ENCODE results near the gene VWCE.

The VWCE gene

GRCh38 chr11:61283613-61284012, 11.5 kb downstream of the VWCE start:
- no peak overlapping the region for H3K4me3 ChIP-seq (ENCODE audit: low read length)
- peaks cover 3% of the 10 kb centered on the region for H3K36me3 ChIP-seq (ENCODE audit: insufficient read depth, low read length)
- no peaks in the 10 kb centered on the region for H3K27me3 ChIP-seq (ENCODE audit: insufficient read depth, low read length)
- no peak overlapping the region for H2AFZ ChIP-seq (ENCODE audit: low read depth, low read length)
- no peaks in the 10 kb centered on the region for H3K4me1 ChIP-seq (ENCODE audit: insufficient read depth, low read length)
- no peaks in the 10 kb centered on the region for H3K9me3 ChIP-seq (ENCODE audit: low read length)

DNA sequence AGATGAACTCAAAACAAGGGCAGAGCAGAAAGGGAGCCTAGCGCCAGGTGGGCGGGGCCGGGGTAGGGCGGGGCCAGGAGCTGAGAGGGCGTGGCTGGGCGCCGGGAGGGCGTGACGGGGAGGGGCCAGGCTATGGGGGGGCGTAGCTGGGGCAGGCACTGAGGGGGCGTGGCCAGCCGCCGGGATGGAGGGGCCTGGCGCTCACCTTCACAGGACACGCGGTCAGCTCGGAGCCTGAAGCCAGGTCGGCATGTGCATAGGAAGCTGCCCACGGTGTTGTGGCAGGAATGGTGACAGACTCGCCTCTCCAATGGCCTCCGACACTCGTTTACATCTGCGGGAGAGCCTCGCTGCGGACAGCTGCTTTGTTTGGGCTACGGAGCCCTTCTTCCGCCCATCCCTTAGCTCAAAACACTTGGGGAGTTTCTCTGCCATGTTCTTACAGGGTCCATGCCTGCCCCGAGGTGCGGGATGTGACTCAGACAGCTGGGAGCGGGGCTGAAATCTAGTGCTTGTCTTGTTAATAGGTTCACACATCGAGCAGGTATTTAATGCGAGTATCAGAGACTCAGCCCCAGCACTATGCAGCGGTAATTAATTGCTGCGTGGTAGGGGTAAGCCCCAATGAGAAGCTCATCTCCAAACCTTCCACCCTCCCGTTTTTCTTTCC, 13.4 kb downstream of the VWCE start:
- Histone ChIP-seq H3K36me3 (ENCODE audit: insufficient read depth, low read length) (peaks cover 3% of the 10 kb centered on the region), H3K4me1 (ENCODE audit: insufficient read depth, low read length) (no peaks in the 10 kb centered on the region), H3K9me3 (ENCODE audit: low read length) (no peaks in the 10 kb centered on the region), H3K27me3 (ENCODE audit: insufficient read depth, low read length) (no peaks in the 10 kb centered on the region), H2AFZ (ENCODE audit: low read depth, low read length) (no peak overlapping the region), H3K4me3 (ENCODE audit: low read length) (no peak overlapping the region)

DNA sequence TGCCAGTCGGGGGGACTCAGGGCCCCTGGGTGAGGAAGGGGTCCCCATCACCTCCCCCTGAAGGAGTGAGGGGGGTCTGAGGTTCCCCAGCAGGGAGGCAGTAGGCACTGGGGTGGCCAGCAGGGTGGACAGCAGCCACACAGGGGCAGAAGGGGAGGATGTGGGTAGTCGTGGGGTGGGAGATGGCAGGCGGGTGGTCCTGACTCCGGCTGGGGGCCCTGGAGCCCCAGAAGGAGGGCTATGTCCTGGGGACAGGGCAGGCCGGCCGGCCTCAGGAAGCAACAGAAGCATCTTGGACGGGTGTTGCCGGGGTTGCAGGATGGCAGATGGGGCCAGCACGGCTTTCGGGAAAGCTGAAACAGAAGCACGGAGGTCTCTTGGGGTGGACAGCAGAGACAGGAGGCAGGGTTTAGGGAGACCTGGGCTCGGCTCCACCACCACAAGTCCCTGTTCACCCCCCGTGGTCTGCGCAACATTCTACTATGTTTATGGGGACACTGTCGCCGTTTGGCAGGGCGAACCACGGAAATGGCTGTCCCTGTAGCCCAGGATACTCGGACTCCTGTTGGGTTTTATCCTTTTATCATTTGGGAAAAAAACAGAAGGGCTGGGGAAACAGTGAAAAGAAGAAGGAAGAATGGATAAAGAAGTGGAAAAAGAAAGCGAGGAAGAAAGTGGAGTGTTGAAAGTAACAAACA, 14.1 kb downstream of the VWCE start:
- no peak overlapping the region for H3K4me3 ChIP-seq (ENCODE audit: low read length)
- no peak overlapping the region for H2AFZ ChIP-seq (ENCODE audit: low read depth, low read length)
- no peaks in the 10 kb centered on the region for H3K9me3 ChIP-seq (ENCODE audit: low read length)
- H3K36me3 ChIP-seq (ENCODE audit: insufficient read depth, low read length): peaks cover 3% of the 10 kb centered on the region
- no peaks in the 10 kb centered on the region for H3K4me1 ChIP-seq (ENCODE audit: insufficient read depth, low read length)
- H3K27me3 ChIP-seq (ENCODE audit: insufficient read depth, low read length): no peaks in the 10 kb centered on the region

DNA sequence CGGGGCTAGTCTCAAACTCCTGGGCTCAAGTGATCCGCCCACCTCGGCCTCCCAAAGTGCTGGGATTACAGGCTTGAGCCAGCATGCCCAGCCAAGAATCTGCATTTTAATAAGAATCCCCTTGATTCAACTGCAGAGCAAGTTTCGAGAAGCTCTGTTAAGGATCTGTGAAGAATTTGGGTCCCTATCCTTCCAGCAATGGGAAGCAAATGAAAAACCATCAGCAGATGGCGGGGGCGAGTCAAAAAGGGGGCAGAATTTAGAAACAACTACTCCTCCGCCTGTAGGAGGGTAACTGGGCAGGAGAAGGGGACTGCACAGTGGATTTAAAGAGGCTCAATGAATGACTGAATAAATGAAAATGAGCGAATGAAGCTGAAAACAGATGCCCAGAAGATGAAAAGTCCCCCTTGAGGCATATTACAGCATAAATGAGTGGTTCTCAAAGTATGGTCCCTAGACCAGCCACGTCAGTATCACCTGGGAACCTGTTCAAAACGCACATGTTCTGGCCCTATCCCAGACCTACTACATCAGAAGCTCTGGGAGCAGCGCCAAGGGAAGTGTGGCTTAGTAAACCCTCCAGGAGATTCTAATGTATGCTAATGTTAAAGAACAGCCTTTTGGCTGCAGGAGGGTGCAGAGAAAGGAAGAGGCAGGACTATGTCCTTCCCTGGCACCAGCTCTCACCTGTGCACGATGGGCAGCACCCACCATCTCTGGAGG, 15.0 kb downstream of the VWCE start:
- H3K9me3 ChIP-seq (ENCODE audit: low read length): no peaks in the 10 kb centered on the region
- no peak overlapping the region for H2AFZ ChIP-seq (ENCODE audit: low read depth, low read length)
- no peak overlapping the region for H3K4me3 ChIP-seq (ENCODE audit: low read length)
- H3K4me1 ChIP-seq (ENCODE audit: insufficient read depth, low read length): no peaks in the 10 kb centered on the region
- H3K27me3 ChIP-seq (ENCODE audit: insufficient read depth, low read length): no peaks in the 10 kb centered on the region
- no peaks in the 10 kb centered on the region for H3K36me3 ChIP-seq (ENCODE audit: insufficient read depth, low read length)

DNA sequence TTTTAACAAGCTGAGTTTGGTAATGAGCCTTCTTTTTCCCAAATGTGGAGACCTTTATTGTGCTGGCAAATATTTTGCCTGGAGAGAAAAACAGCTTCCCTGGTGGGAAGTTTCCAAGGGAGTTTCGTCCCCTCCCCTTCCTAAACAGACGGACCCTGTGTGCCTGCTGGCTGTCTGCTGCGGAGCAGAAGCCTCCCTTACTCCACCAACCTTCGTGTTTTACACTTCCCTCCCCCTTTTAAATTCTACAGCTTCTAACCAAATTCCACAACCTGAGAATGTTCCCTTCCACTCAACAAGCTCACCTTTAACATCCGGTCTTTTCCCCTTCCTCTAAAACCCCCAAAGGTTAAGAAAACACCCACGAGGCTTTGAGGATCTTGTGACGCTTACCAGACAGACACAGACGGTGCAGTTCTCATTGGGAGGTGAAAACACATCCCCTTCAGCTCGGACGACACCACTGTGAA, 17.1 kb downstream of the VWCE start:
- Histone ChIP-seq H3K36me3 (ENCODE audit: insufficient read depth, low read length) (no peaks in the 10 kb centered on the region), H3K9me3 (ENCODE audit: low read length) (no peaks in the 10 kb centered on the region), H3K4me1 (ENCODE audit: insufficient read depth, low read length) (no peaks in the 10 kb centered on the region), H3K27me3 (ENCODE audit: insufficient read depth, low read length) (no peaks in the 10 kb centered on the region), H2AFZ (ENCODE audit: low read depth, low read length) (no peak overlapping the region), H3K4me3 (ENCODE audit: low read length) (no peak overlapping the region)

GRCh38 chr11:61277186-61278000, 17.7 kb downstream of the VWCE start:
- Histone ChIP-seq H3K27me3 (ENCODE audit: insufficient read depth, low read length) (no peaks in the 10 kb centered on the region), H3K4me1 (ENCODE audit: insufficient read depth, low read length) (no peaks in the 10 kb centered on the region), H2AFZ (ENCODE audit: low read depth, low read length) (no peak overlapping the region), H3K36me3 (ENCODE audit: insufficient read depth, low read length) (no peaks in the 10 kb centered on the region), H3K9me3 (ENCODE audit: low read length) (no peaks in the 10 kb centered on the region), H3K4me3 (ENCODE audit: low read length) (no peak overlapping the region)

DNA sequence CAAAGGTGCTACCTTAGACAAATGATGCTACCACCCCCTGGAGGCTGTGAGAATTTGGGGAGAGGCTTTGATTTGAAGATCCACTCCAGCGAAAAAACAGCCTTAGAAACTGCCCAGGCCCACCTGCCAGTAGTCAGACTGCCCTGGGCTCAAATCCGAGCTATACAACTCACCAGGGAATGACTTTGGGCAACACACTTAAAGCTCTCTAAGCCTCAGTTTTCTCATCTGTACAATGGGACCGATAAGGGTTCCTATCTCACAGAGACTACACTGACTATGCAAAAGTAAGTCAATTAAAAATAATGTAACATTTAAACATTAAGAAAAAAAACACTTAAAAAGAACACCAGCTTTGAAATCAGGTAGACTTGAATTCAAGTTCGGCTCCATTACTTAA, 19.9 kb downstream of the VWCE start:
- H2AFZ ChIP-seq (ENCODE audit: low read depth, low read length): no peak overlapping the region
- no peaks in the 10 kb centered on the region for H3K9me3 ChIP-seq (ENCODE audit: low read length)
- no peak overlapping the region for H3K4me3 ChIP-seq (ENCODE audit: low read length)
- H3K4me1 ChIP-seq (ENCODE audit: insufficient read depth, low read length): no peaks in the 10 kb centered on the region
- H3K27me3 ChIP-seq (ENCODE audit: insufficient read depth, low read length): no peaks in the 10 kb centered on the region
- no peaks in the 10 kb centered on the region for H3K36me3 ChIP-seq (ENCODE audit: insufficient read depth, low read length)

DNA sequence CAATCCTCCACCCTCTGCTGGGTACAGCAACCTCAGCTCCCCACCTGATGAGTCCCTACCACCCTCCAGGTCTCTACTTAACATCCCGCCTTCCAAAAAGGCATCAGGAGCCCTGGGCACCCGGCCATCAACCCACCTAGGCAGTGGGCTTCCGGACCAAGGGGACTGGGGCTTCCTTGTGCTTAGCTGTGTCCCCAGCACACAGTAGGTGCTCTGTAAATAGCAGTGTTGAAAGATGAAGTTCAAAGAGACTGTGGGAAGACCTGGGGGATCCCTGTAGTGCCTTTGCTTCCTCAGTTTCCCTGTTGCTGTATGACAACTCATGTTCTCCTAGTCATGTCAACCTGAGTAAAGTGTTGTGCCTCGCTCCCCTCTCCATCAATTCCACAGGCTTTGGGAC, 21.0 kb downstream of the VWCE start:
- Histone ChIP-seq H3K36me3 (ENCODE audit: insufficient read depth, low read length) (no peaks in the 10 kb centered on the region), H2AFZ (ENCODE audit: low read depth, low read length) (no peak overlapping the region), H3K4me3 (ENCODE audit: low read length) (no peak overlapping the region), H3K27me3 (ENCODE audit: insufficient read depth, low read length) (no peaks in the 10 kb centered on the region), H3K4me1 (ENCODE audit: insufficient read depth, low read length) (no peaks in the 10 kb centered on the region), H3K9me3 (ENCODE audit: low read length) (no peaks in the 10 kb centered on the region)

- H3K27me3 ChIP-seq (ENCODE audit: insufficient read depth, low read length): no peaks in the 10 kb centered on the region
- no peak overlapping the region for H3K4me3 ChIP-seq (ENCODE audit: low read length)
- no peaks in the 10 kb centered on the region for H3K36me3 ChIP-seq (ENCODE audit: insufficient read depth, low read length)
- H2AFZ ChIP-seq (ENCODE audit: low read depth, low read length): no peak overlapping the region
- H3K9me3 ChIP-seq (ENCODE audit: low read length): no peaks in the 10 kb centered on the region
- H3K4me1 ChIP-seq (ENCODE audit: insufficient read depth, low read length): no peaks in the 10 kb centered on the region
Measured at GRCh38 chr11:61273178-61274078, 21.7 kb downstream of the VWCE start.

GRCh38 chr11:61272731-61273130, 22.4 kb downstream of the VWCE start:
- Histone ChIP-seq H3K4me1 (ENCODE audit: insufficient read depth, low read length) (no peaks in the 10 kb centered on the region), H3K4me3 (ENCODE audit: low read length) (no peak overlapping the region), H3K36me3 (ENCODE audit: insufficient read depth, low read length) (no peaks in the 10 kb centered on the region), H3K27me3 (ENCODE audit: insufficient read depth, low read length) (no peaks in the 10 kb centered on the region), H3K9me3 (ENCODE audit: low read length) (no peaks in the 10 kb centered on the region), H2AFZ (ENCODE audit: low read depth, low read length) (no peak overlapping the region)

DNA sequence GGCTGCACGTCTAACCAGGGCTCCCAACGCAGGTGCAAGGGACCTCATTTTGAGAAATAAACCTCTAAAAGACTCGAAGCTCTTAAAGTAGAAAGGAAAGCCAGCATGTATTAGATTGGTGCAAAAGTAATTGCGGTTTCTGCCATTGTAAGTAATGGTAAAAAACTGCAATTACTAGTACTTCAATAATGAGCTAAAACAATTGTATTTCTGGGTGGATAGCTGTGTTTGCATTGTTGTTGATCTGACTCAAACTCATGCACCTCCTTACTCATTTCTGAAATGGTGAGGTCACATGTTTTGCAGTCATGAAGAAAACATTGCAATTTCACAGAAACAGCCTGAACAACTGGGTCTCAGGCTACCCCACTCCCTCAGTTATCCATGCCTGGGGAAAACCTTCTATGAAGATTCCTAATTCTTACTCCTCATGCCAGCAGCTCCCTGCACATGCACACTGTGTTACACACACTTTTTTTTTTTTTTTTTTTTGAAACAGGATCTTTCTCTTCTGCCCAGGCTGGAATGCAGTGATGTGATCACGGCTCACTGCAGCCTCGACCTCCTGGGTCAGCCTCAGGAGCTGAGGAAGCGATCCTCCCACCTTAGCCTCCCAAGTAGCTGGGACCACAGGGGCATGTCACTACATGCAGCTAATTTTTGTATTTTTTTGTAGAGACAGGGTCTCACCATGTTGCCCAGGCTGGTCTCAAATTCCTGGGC, 24.6 kb downstream of the VWCE start:
- H3K36me3 ChIP-seq (ENCODE audit: insufficient read depth, low read length): no peaks in the 10 kb centered on the region
- H3K4me1 ChIP-seq (ENCODE audit: insufficient read depth, low read length): no peaks in the 10 kb centered on the region
- no peak overlapping the region for H3K4me3 ChIP-seq (ENCODE audit: low read length)
- no peaks in the 10 kb centered on the region for H3K9me3 ChIP-seq (ENCODE audit: low read length)
- no peak overlapping the region for H2AFZ ChIP-seq (ENCODE audit: low read depth, low read length)
- H3K27me3 ChIP-seq (ENCODE audit: insufficient read depth, low read length): no peaks in the 10 kb centered on the region
